ENCODE measurements around the gene SOSTDC1.

SOSTDC1 gene

GRCh38 chr7:16504019-16504418, 38.5 kb upstream of the SOSTDC1 start:
- no peak for DNase-seq (ENCODE audit: low spot score)
- in situ Hi-C loops (cut with MboI; ENCODE audit: low sequenced_read_pairs, unreplicated experiment) = no loop called here
- no peak for TF ChIP-seq CTCF (IDR thresholded peaks at IDR 0.05; ENCODE audit: borderline replicate concordance, control extremely low read depth, extremely low read depth, insufficient read depth, missing control alignments)

GRCh38 chr7:16502303-16502702, 36.8 kb upstream of the SOSTDC1 start:
- no peak for DNase-seq (ENCODE audit: low spot score)
- in situ Hi-C loops (cut with MboI; ENCODE audit: low sequenced_read_pairs, unreplicated experiment) = no loop called here
- TF ChIP-seq CTCF (IDR thresholded peaks at IDR 0.05; ENCODE audit: borderline replicate concordance, control extremely low read depth, extremely low read depth, insufficient read depth, missing control alignments) = no peak

GRCh38 chr7:16498122-16498521, 32.6 kb upstream of the SOSTDC1 start:
- in situ Hi-C loops (cut with MboI; ENCODE audit: low sequenced_read_pairs, unreplicated experiment) = no loop called here
- no peak for TF ChIP-seq CTCF (IDR thresholded peaks at IDR 0.05; ENCODE audit: borderline replicate concordance, control extremely low read depth, extremely low read depth, insufficient read depth, missing control alignments)
- DNase-seq (ENCODE audit: low spot score) = no peak

GRCh38 chr7:16494955-16495719, 29.6 kb upstream of the SOSTDC1 start:
- in situ Hi-C loops (cut with MboI; ENCODE audit: low sequenced_read_pairs, unreplicated experiment) = no loop called here
- no peak for TF ChIP-seq CTCF (IDR thresholded peaks at IDR 0.05; ENCODE audit: borderline replicate concordance, control extremely low read depth, extremely low read depth, insufficient read depth, missing control alignments)
- no peak for DNase-seq (ENCODE audit: low spot score)

GRCh38 chr7:16494551-16494950, 29.0 kb upstream of the SOSTDC1 start:
- in situ Hi-C loops (cut with MboI; ENCODE audit: low sequenced_read_pairs, unreplicated experiment) = no loop called here
- no peak for TF ChIP-seq CTCF (IDR thresholded peaks at IDR 0.05; ENCODE audit: borderline replicate concordance, control extremely low read depth, extremely low read depth, insufficient read depth, missing control alignments)
- DNase-seq (ENCODE audit: low spot score) = no peak

- in situ Hi-C loops (cut with MboI; ENCODE audit: low sequenced_read_pairs, unreplicated experiment) = no loop called here
- TF ChIP-seq CTCF (IDR thresholded peaks at IDR 0.05; ENCODE audit: borderline replicate concordance, control extremely low read depth, extremely low read depth, insufficient read depth, missing control alignments) = no peak
- DNase-seq (ENCODE audit: low spot score) = no peak
These were observed 27.7 kb upstream of the SOSTDC1 start for GRCh38 chr7:16493266-16493665.
